NCI-H128 (cell line): ENCODE data around the gene MAN1C1.
"Not testable (repeated sequence)": the region's sequence is repeated elsewhere in the genome, so short reads cannot be mapped to it uniquely, and the experiment has no call there.

Experiments
- DNase-seq: peaks from one replicate; lab custom pipeline; 2025; ENCODE audit not compliant: unreplicated experiment; lab: John Stamatoyannopoulos, UW

Gene MAN1C1

DNA sequence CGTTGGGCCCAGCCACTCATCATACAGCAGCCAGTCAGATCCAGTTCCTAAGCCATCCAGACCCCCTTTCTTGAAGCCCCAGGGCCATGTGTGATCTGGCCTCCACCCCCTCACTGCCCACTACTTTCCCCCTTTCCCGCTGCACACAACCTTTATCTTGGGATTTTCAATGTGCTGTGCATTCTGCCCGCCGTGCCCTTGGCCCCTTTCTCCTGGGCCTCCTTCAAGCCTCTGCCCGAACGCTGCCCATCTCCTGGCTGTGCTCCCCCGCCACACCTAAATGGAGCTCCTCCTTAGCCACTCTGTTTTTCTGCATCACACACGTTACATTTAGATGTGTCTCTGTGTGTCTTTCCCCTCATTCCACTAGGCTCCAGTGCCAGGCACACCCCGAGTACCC, 116.7 kb downstream of the MAN1C1 start:
- no peak for DNase-seq

DNA sequence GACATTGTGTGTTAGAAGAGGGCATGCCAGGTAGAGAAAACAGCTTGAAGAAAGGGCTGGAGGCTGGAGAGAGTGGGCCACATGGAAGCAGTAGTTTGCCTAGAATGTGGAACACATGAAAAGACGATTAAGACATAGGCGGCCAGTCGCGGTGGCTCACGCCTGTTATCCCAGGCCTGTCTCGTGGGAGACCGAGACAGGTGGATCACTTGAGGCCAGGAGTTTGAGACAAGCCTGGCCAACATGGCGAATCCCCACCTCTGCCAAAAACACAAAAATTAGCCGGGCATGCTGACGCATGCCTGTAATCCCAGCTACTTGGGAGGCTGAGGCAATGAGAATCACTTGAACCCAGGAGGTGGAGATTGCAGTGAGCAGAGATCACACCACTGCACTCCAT, 118.4 kb downstream of the MAN1C1 start:
- not testable (repeated sequence) for DNase-seq

DNA sequence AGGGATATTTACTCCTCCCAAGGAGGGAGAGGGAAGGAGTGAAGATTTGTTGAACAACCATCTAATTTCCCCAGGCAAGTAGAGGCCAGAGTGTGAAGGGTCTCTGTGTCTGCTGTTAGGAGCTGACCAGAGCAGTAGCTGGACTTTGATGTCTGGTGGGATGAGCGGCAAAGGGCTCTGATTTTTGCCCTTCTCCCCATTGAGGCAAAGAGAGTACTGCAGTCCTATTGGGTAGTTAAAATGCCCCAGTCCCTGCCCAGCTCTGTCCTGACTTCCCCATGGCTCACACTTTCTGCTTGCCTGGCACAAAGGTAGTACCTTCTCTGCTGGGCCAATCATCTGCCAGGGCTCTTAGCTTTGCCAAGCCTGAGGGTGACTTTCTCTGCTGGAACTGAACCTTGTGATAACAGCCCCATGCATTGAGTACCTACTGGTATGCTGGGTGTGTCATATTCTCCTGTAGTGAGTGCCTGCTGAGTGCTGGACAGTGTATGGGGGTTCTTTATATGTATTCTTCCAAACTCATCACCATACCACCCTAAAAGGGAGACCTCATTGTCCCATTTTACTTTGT, 119.5 kb downstream of the MAN1C1 start:
- no peak for DNase-seq

DNA sequence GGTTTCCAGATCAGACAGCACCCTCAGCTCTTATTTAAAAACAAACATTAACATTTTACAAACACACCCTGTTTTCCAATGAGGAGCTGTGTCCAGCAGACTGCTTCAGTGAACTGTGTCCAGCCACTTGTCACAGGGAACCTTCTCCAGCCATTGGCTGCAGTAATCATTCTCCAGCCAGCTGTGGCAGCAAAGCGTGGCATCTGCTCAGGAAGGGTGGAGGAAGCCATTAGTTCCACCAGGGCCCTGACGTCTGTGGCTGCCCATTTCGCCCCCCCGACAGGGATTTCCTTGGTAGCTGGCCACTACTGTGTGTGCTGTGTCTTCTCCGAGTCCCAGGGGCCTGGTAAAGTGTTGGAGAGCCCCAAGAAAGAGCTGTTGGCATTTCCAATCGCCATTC, 120.5 kb downstream of the MAN1C1 start:
- DNase-seq: no peak

DNA sequence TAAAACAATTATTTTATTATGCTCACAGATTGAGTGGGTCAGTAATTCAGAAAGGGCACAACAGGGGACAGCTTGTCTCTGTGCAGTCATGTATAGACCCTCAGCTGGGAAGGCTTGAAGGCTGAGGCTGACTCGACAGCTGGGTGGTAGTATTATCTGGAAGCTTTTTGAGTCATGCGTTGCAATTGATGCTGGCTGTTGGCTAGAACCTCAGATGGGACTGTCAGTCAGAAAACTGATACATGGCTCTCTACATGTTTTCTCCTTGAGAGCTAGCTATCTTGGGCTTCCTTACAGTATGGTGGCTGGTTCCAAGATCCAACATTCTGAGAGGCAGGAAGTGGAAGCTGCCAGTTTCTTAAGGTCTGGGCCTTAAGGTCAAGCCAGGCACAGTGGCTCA, 121.9 kb downstream of the MAN1C1 start:
- DNase-seq: no peak

DNA sequence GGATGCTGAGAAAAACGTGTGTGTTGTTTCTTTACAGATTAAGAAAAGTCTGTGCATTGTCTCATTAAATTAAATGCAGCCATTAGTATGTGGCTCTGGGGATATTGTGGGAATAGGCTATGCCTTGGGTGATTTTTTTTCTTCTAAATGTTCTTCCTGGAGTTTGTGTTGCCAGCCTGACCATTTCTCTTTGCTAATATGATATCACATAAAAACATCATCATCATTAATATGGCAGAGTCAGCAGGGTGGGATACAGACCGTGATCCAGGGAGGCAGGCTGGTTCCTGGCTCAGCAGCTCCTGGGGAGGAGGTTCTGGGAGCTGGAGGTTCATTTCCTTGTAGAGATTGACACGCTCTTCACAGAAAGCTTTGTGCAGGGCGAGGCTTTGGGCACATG, 122.8 kb downstream of the MAN1C1 start:
- DNase-seq: no peak

DNA sequence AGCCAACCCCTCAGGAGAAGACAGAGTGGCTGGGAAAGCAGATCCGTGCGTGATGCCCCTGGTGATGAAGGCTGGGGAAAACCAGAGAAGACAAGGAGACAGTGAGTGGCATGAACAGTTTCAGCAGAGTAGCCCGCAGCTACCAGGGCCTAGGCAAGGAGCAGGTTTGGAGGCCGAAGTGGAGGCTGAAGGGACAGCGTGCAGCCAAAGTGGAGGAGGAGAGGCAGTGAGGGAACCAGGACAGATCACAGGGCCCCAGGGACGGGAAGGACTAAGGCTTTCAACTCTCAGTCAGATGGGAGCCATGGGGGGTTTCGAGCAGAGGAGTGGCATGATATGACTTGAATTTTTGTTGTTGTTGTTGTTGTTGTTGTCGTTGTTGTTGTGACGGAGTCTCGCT, 123.5 kb downstream of the MAN1C1 start:
- DNase-seq: no peak

DNA sequence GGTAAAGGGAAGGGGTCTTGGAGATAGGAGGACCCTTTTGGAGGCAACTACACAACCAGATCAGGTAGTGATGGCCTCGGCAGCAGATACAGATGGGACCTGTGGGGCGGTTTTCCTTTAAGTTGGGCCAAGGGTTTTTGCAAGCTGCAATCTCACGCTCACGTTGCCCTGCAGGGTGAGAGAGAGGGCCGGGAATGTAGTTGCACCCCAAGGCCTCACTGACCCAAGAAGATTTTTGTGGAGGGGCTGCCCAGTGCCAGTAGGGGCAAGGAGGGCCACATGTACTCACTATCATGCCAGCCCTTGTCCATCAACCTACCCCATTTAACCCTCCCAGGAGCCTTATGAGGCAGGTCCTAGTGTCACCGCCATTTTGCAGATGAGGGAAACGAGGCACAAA, 125.7 kb downstream of the MAN1C1 start:
- no peak for DNase-seq

DNA sequence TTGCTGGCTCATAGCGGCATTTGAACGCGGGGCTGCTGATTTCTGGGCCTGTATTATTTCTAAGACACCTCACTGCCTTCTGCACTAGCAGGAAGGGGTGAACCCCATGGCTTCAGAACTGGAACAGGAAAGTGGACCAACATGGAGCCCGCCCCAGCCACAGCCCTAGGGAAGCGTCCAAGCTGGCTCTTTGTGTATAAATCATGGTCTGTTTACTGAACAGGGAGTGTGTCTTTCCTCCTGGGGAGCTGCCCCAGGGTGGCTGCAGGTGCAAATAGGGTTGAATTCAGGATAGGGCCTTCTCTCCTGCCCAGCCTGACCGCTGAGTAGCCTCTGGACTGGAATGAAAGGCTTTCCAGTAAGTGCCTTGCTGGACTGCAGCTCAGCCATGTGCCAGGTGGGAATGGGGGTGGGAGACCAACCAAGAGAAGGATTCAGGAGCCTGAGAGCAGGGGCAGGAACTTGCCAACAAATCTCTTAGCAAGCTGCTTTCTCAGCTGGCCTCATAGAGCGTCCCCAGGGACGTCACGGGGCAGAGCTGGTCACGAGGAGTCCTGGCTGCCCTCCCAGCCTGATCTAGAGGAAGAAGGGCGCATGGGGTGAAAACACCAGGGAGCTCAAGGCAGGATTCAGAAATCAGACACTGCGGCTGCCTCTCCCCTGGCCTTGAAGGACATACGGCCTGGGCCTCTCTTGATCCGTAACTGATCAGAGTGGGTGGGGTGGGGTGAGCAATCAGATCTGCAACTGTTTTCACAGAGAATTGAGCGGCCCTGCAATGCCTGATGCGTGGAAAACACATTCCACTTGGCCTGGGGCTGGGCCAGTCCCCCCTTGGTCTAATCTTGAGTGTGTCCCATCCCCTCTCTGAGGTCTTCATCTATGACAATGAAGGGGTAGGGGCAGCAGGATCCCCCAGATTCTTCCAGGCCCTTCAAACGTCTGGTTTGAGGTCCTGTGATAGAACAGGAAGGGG, 126.9 kb downstream of the MAN1C1 start:
- DNase-seq: no peak

DNA sequence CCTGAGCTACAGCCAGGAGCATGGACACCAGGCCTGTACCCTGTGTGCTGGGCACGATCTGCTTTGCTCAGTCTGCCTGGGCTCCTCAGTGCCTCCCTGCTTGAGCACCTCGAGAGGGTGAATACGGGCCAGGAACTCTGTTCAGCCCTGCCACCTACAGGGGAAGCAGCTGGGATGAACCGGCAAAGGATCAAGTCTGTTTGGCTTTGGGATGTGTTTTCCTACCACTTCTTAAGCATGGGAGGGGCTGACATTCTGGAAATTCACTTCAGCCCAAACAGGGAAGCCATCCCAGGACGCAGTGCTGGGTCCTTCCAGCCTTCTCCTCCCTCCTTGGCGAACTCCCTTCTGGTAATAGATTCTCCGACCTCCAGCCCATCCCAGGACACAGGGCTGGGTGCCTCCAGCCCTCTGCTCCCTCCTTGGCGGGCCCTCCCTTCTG, 127.6 kb downstream of the MAN1C1 start:
- DNase-seq: no peak

DNA sequence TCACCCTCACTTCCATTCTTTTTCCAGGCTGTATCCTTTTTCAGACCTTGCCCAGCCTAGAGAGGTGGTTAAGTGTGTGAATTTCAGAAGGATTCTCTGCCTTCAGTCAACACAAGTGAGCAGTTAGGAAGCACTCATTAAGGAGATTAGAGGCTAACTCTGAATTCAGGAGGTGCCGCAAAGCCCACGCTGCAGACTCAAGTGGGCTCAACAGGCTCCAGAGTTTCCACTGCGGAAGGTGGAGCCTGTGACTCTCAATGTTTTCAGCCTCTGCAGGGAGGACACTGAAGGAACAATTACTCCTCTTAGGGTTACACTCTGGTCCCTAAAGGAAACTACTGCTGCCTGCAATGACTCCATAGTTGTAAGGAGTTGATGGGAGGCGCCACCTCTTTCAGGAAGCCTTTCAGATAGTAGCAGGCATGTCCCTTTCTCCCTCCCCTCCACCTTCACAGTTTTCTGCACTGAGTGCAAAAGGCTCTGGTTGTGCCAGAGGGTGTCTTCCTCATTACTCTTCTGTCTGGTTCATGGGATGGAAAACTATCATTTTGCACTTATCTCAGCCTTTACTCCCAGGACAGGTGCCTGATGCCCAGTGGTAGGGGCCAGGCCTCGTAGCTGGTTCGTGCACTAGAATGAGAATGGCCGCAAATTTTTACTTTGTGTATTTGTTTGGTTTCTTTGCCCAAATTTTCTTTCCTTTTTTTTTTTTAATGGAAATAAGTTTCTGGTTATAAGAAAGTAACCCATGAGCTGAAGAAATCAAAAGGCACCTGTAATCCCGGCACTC, 128.2 kb downstream of the MAN1C1 start:
- no peak for DNase-seq

DNA sequence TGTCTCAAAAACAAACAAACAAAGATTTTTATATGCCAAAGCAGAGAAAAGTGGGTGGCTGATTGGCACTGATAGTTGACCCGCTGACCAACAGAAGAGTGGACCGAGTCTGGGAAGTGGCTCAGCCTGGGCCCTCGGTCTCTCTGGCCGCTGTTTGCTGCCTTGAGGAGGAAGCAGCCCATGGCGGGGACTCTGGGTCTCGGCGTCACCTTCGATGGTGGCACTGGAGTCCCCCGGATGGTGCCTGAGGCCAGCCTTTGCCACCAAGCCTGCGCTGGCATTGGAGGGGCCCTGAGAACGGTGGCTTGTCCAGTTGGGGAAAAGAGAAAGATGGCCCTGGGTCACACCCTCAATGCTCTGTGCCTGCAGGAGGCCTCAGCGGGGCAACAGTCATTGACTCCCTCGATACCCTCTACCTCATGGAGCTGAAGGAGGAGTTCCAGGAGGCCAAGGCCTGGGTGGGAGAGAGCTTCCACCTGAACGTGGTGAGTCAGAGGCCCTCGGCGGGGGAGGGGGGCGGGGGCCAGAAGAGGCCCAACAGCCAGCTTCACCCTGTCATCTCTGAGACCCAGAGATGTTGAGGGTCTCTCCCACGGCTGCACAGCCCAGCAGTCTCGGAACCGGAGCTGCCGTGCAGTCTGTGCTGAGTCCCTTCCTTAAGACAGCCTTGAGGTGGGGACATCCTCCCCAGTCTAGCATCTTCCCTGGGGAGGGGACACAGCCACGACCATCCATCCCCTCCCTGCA, 129.9 kb downstream of the MAN1C1 start:
- no peak for DNase-seq

DNA sequence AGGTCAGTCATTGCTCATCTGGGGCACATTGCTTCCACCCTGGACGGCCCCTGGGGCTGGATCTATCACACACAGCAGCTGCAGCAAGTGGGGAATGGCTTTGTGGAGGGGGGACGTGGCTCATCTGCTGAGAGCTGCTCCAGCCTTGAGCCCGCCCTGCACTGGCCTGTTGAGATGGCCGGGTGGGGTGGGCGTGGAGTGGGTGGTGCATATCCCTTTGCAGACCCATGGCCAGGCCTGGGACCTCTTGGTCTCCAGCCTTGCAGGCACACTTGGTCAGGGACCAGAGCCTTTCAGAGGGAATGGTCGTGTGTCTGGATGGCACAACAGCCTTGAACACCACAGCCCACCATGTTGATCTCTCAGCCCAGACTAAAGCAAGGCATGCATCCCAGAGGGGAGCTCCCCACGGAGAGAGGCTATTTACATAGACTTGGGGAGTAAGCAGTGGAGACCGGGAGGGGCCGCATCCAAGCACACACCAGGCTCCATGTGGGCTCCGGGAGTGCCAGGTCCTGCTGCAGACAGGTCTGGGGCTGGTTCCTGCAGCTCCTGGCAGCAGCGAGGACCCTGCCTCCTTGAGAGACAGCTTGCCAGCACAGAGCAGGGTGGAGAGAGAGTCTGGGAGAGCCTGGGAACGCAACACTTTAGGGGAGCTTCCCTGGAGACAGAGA, 130.6 kb downstream of the MAN1C1 start:
- no peak for DNase-seq

DNA sequence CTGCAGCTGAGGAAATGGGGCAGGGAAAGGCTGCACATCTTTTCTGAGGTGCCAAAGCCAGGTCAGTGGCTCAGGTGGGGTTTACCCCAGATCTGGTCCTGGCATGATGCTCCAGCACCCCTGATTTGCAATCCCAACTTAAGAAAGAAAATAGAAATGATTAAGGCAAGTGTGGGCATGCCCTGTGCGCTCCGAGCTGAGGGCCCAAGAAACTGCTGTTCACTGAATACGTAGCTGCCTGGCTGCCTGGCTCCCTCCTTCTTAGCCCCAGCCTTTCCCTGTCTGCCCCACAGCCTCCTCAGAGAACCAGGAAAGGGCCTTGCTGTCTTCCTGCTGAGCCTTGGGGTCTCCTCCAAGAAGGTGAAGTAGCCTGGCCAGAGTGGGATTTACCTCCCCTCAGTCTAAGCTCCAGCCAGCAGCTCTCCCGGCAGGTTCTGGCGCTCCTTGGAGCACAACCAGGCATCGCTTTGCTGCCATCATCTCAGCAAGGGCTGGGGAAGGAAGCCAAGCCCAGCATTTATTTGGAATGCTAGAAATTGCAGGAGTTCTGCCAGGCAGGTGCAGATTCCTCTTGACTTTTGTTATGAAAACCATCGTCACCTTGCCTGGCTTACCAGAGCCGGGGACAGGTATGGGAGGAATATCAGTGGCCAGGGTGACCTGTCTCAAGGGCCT, 132.1 kb downstream of the MAN1C1 start:
- no peak for DNase-seq

DNA sequence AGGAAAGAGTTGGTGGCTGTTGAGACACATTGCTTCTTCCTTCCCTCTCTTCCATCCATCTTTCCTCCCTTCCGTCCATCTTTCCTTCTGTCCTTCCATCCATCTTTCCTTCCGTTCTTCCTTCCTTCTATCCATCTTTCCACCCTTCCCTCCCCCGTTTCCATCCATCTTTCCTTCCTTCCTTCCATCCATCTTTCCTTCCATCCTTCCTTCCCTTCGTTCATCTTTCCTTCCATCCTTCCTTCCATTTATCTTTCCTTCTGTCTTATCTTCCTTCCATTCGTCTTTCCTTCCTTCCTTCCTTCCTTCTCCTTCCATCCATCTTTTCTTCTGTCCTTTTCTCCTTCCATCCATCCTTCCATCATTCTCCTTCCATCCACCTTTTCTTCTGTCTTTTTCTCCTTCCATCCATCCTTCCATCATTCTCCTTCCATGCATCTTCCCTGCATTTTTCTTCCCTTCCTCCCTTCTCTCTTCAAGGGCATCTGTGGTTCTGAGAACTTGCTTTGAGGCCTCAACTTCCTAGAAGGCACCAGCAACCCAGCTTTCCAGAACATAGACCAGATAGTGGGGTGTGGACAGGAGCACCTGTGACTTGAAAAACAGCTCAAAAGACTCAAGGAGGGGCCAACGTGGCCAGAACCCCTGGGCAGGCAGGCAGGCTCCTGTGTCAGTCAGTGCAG, 134.5 kb downstream of the MAN1C1 start:
- no peak for DNase-seq

DNA sequence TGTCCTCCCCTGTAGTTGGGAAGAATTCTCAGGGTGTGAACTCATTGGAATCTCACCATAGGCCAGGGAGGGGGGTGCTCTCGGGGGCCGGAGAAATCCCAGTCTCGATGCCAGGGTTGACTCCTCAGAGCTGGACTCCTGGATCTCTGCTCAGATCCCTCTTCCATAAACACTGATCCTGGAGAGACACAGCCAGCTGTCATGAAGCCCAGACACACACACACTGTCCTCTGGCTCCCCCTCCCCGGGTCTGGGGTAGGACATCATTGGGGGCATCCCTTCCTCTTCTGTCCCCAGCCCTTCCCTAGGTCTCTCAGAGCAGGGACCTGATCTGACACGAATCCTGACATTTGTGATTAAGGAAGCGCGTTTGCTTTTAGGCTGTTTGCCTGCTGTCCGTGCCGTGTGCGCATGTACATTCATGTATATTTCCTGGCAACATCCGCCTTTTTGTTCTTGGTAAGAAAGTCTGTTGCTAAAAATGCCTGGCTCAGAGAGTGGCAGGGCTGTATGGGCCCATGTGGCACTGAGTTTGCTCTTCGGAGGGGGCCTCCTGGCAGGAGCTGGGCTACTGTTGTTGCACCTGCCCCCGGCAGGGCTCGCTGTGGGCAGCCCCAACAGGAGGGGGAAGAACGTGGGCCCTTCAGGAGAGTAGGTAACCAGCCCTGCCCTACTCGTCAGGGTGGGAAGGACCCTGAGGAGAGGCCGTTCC, 138.0 kb downstream of the MAN1C1 start:
- DNase-seq: no peak

DNA sequence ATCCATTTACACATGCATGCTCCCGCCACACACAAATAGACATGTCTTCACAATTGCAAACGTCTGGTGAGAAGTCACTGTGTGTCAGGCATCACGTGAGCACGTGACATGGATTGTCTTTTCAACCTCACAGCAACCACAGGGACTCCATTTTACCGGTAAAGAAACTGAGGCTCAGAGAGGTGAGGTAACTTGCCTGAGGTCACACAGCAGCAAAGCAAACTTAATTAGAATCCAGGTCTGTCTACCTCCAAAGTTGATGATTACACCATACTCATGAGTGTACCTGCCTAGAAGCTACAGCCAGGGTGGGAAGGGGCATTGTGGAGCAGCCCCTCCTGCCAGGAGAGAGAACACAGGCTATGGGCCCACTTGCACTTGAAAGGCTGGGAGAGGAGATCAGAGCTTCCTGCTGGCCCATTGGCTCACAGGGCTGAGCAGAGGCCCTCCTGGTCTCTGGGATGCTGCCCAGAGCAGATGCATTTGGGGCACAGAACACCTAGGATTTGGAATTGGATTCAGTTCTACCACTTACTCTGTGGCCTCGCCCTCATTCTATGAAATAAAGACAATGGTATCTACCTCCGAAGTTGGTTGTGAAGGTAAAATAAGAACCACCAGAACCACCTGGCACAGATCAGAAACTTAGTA, 139.0 kb downstream of the MAN1C1 start:
- no peak for DNase-seq

DNA sequence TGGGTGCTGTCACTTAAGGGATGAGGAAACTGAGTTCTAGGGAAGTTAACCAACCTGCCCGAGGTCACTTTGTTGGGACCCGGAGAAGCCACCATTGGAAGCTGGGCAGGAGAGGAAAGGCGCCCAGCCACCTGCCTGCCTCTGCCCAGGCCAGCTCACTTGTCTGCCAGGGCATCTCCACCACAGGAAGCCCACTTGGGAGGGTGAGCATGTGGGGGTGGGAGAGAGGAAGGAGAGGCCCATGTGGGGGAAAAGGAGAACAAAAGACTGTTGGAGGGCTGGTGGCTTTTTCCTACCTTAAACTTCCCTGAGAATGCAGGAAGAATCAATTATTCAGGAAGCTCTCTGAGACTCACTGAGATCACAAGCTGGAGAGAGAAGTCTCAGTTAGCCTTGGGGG, 139.6 kb downstream of the MAN1C1 start:
- DNase-seq: no peak
